GM12878 (cell line): Measurements from ENCODE around the gene MEG3. TPM values are rescaled to one million over a fixed set of nuclear protein-coding genes. Genes with fewer than 3 reads are reported as not detected.

Source experiments
- ATAC-seq: fragments of 200-7000 bp; cut with Tn5 transposase; 3 replicates; pipeline ENCODE4 v1.9.1; 2020; ENCODE audit warnings: mild to moderate bottlenecking, moderate library complexity
- BruUV-seq: library from RNA; stranded (reverse); fragments of 400-500 nt; replicated peaks from 2 replicates; lab custom pipeline; 2021; lab: Mats Ljungman, UMichigan
- CTCF ChIA-PET: fragments of 300-600 bp; sonication (Branson Sonifier 250); formaldehyde crosslinking; extraction: SDS; loops from one replicate; lab custom pipeline; 2021; ENCODE audit warnings: inconsistent platforms; lab: Yijun Ruan, JAX
- POLR2A ChIA-PET: fragments of 350-600 bp; formaldehyde crosslinking; extraction: SDS; loops from one replicate; lab custom pipeline; 2021; ENCODE audit warnings: inconsistent platforms; lab: Charles Lee
- RAD21 ChIA-PET: fragments of 300-600 bp; sonication (Branson Sonifier 250); formaldehyde crosslinking; loops from one replicate; lab custom pipeline; 2023; ENCODE audit warnings: antibody characterized with exemption; ENCODE audit not compliant: unreplicated experiment; lab: Charles Lee
- SMC1A ChIA-PET: fragments of 300-600 bp; sonication (Branson Sonifier 250); formaldehyde crosslinking; loops from one replicate; lab custom pipeline; 2023; ENCODE audit not compliant: unreplicated experiment, uncharacterized antibody; lab: Charles Lee
- DNase-seq: peaks from one replicate; pipeline ENCODE4 v3.0.0-alpha.2; 2011; ENCODE audit warnings: low read depth, low spot score
- FAIRE-seq: peaks from 3 replicates; lab custom pipeline; 2011; peaks lifted over from hg19 to GRCh38; lab: Jason Lieb, UNC
- H2AFZ ChIP-seq: 2 replicates; pipeline ENCODE4 v1.6.0; 2011; ENCODE audit warnings: low read depth, low read length, control low read depth; ENCODE audit not compliant: control insufficient read depth
- H3K27ac ChIP-seq: 2 replicates; pipeline ENCODE4 v1.5.1; 2011; ENCODE audit warnings: control low read depth; ENCODE audit not compliant: control insufficient read depth, insufficient read depth
- H3K27me3 ChIP-seq, 2 experiments: replicated peaks in 1 of 2; 2 replicates each; pipeline versions ENCODE4 v1.6.0 to v1.6.1; 2011; ENCODE audit warnings: low read length in 1 of 2; ENCODE audit not compliant: control insufficient read depth in 2 of 2, insufficient read depth in 2 of 2
- H3K36me3 ChIP-seq, 2 experiments: 2 replicates each; pipeline ENCODE4 v1.5.1; 2011; ENCODE audit warnings: low read length in 1 of 2; ENCODE audit not compliant: control insufficient read depth in 2 of 2, insufficient read depth in 2 of 2
- H3K4me1 ChIP-seq: 2 replicates; pipeline ENCODE4 v1.6.1; 2011; ENCODE audit warnings: mild to moderate bottlenecking, low read length, moderate library complexity, mixed read lengths; ENCODE audit not compliant: control insufficient read depth, insufficient read depth
- H3K4me2 ChIP-seq: 2 replicates; pipeline ENCODE4 v1.6.0; 2011; ENCODE audit warnings: control low read depth; ENCODE audit not compliant: control insufficient read depth, insufficient read depth
- H3K4me3 ChIP-seq: fragments of 200-600 bp; sonication (generic); 2 replicates; pipeline ENCODE4 v1.5.1; 2016
- H3K79me2 ChIP-seq: 2 replicates; pipeline ENCODE4 v1.6.0; 2011; ENCODE audit warnings: low read length; ENCODE audit not compliant: control insufficient read depth, insufficient read depth
- H3K9ac ChIP-seq: 2 replicates; pipeline ENCODE4 v1.8.0; 2011; ENCODE audit warnings: low read length, control low read depth, mixed read lengths; ENCODE audit not compliant: control insufficient read depth, insufficient read depth
- H3K9me3 ChIP-seq: replicated peaks from 3 replicates; pipeline ENCODE4 v1.5.1; 2011; ENCODE audit warnings: mild to moderate bottlenecking, low read length; ENCODE audit not compliant: control insufficient read depth, insufficient read depth
- H4K20me1 ChIP-seq: 2 replicates; pipeline ENCODE4 v1.6.0; 2011; ENCODE audit not compliant: control insufficient read depth, insufficient read depth
- ATF2 ChIP-seq: IDR thresholded peaks from 2 replicates; pipeline ENCODE4 v1.6.1; 2012; ENCODE audit warnings: low read length, inconsistent platforms
- ATF7 ChIP-seq: fragments of 450-650 bp; IDR thresholded peaks from 2 replicates; pipeline ENCODE4 v1.6.1; 2016; ENCODE audit warnings: low read depth, mild to moderate bottlenecking
- CBFB ChIP-seq: IDR thresholded peaks from 2 replicates; pipeline ENCODE4 v1.6.1; 2016; ENCODE audit warnings: antibody characterized with exemption, low read depth
- CHD1 ChIP-seq: IDR thresholded peaks from 2 replicates; pipeline ENCODE4 v1.6.1; 2012; ENCODE audit warnings: low read depth, low read length, improper control_type of control experiment
- ETV6 ChIP-seq, 2 experiments: fragments of 450-650 bp in 1 of 2; IDR thresholded peaks in 1 of 2; conservative IDR thresholded peaks in 1 of 2; 2 replicates each; pipeline ENCODE4 v1.6.1; 2014; ENCODE audit warnings: antibody characterized with exemption in 1 of 2, borderline replicate concordance in 1 of 2, low read depth in 1 of 2, mild to moderate bottlenecking in 1 of 2, moderate library complexity in 1 of 2
- LARP7 ChIP-seq: fragments of 450-650 bp; IDR thresholded peaks from 2 replicates; pipeline ENCODE4 v1.6.1; 2017; ENCODE audit warnings: mild to moderate bottlenecking
- MYB ChIP-seq: fragments of 150-350 bp; IDR thresholded peaks from 2 replicates; pipeline ENCODE4 v1.6.1; 2014; ENCODE audit warnings: mild to moderate bottlenecking, low read depth, low read length, borderline replicate concordance
- NFIC ChIP-seq: IDR thresholded peaks from 2 replicates; pipeline ENCODE4 v1.6.1; 2012; ENCODE audit warnings: low read depth, mild to moderate bottlenecking, inconsistent platforms, low read length, moderate library complexity
- NFYA ChIP-seq: IDR thresholded peaks from 2 replicates; pipeline ENCODE4 v1.6.1; 2011; ENCODE audit warnings: low read depth, mild to moderate bottlenecking, low read length, improper control_type of control experiment, borderline replicate concordance
- NR2F1 ChIP-seq: fragments of 450-650 bp; conservative IDR thresholded peaks from 2 replicates; pipeline ENCODE4 v1.6.1; 2017; ENCODE audit warnings: mild to moderate bottlenecking
- PML ChIP-seq: IDR thresholded peaks from 2 replicates; pipeline ENCODE4 v1.6.1; 2012; ENCODE audit warnings: low read length, inconsistent platforms
- SUZ12 ChIP-seq: fragments of 200-600 bp; sonication (generic); IDR thresholded peaks from one replicate; pipeline ENCODE4 v1.6.1; 2018; ENCODE audit warnings: antibody characterized with exemption, mild to moderate bottlenecking; ENCODE audit not compliant: unreplicated experiment
- TCF3 ChIP-seq: IDR thresholded peaks from 2 replicates; pipeline ENCODE4 v1.6.1; 2012; ENCODE audit warnings: low read depth, mild to moderate bottlenecking, low read length, borderline replicate concordance; ENCODE audit not compliant: insufficient read depth
- ZNF217 ChIP-seq: fragments of 450-650 bp; IDR thresholded peaks from 2 replicates; pipeline ENCODE4 v1.6.1; 2017; ENCODE audit warnings: antibody characterized with exemption, mild to moderate bottlenecking
- ZNF24 ChIP-seq: fragments of 450-650 bp; IDR thresholded peaks from 2 replicates; pipeline ENCODE4 v1.6.1; 2017; ENCODE audit warnings: antibody characterized with exemption, mild to moderate bottlenecking
- ZNF592 ChIP-seq: fragments of 450-650 bp; IDR thresholded peaks from 2 replicates; pipeline ENCODE4 v1.6.1; 2017; ENCODE audit warnings: mild to moderate bottlenecking, moderate library complexity
- WGBS: methylation state at CpG from one replicate; pipeline ENCODE4 v1.1.6; 2016; ENCODE audit warnings: low lambda C conversion rate; ENCODE audit not compliant: insufficient replicate concordance, insufficient coverage; ENCODE audit errors: missing lambda C conversion rate; 5-methylcytosine and 5-hydroxymethylcytosine counted together
- in situ Hi-C: fragments of 300-500 bp; cut with MboI; formaldehyde crosslinking; loops from 9 replicates; pipeline ENCODE4 v1.14.3; 2018; ENCODE audit warnings: mixed read lengths
- intact Hi-C: fragments of 100-400 bp; cut with micrococcal nuclease; formaldehyde crosslinking; loops from one replicate; pipeline ENCODE4 v1.14.2; 2022; ENCODE audit not compliant: unreplicated experiment
- polyA plus RNA-seq, 11 experiments: library from polyadenylated mRNA; depleted of rRNA in 4 of 11; unstranded in 6 of 11; stranded (reverse) in 5 of 11; fragments of >200 nt; fragmentation: Nextera tagmentation in 4 of 11; fragmentation: Illumina TruSeq in 1 of 11; extraction: Ambion mirVana in 4 of 11; extraction: Trizol in 1 of 11; gene quantifications; 1 replicate in 1 of 11; 2 replicates in 10 of 11; pipeline versions ENCODE4 v1.2.1 to v1.2.3, GENCODE V29; 2011 to 2016; ENCODE audit warnings: inconsistent platforms in 2 of 11, missing spikeins in 2 of 11, low read depth in 1 of 11
- total RNA-seq, 4 experiments: library from RNA; depleted of rRNA in 3 of 4; stranded (reverse); fragments of >200 nt in 3 of 4; fragmentation: Illumina TruSeq in 1 of 4; extraction: Trizol in 1 of 4; gene quantifications; 2 replicates each; pipeline versions ENCODE4 v1.2.1 to v1.2.3, GENCODE V29; 2013 to 2021
- TF ChIP-seq, protein P1 (sequence below): IDR thresholded peaks from 2 replicates; pipeline ENCODE4 v1.6.1; 2012; ENCODE audit warnings: mild to moderate bottlenecking, low read depth, low read length

The MEG3 gene
- total and polyA plus RNA-seq, 10 of the 15 experiments (the other 5 are each of a cell fraction or from before 2014, with no cell fraction given), result 0.03 to 2.9 (median 0.95) TPM; not detected in 7

DNA sequence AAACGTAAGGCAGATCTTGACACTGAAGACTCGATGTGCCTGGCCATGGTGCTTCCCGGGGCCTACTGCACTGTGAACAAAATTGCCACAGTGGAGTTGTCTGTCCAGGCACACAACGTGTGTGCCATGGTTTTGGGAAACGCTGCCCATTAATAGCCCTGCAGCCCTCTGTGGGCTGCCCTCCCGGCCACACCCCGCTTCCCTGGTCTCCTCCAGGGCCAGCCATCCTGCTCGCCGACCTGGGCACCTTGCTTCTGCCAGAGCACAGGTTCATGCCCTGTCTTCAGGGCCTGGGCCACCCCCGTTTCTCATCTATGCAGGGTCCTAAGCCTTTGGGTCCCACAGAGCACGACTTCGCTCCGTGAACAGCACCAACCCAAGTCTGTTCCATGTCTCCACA is 18.9 kb downstream of the MEG3 start (continued):
- TF ChIP-seq, protein P1, sequence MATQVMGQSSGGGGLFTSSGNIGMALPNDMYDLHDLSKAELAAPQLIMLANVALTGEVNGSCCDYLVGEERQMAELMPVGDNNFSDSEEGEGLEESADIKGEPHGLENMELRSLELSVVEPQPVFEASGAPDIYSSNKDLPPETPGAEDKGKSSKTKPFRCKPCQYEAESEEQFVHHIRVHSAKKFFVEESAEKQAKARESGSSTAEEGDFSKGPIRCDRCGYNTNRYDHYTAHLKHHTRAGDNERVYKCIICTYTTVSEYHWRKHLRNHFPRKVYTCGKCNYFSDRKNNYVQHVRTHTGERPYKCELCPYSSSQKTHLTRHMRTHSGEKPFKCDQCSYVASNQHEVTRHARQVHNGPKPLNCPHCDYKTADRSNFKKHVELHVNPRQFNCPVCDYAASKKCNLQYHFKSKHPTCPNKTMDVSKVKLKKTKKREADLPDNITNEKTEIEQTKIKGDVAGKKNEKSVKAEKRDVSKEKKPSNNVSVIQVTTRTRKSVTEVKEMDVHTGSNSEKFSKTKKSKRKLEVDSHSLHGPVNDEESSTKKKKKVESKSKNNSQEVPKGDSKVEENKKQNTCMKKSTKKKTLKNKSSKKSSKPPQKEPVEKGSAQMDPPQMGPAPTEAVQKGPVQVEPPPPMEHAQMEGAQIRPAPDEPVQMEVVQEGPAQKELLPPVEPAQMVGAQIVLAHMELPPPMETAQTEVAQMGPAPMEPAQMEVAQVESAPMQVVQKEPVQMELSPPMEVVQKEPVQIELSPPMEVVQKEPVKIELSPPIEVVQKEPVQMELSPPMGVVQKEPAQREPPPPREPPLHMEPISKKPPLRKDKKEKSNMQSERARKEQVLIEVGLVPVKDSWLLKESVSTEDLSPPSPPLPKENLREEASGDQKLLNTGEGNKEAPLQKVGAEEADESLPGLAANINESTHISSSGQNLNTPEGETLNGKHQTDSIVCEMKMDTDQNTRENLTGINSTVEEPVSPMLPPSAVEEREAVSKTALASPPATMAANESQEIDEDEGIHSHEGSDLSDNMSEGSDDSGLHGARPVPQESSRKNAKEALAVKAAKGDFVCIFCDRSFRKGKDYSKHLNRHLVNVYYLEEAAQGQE, result no peak
- no peak for TF ChIP-seq NR2F1
- TF ChIP-seq NFYA, result no peak
- TF ChIP-seq LARP7, result no peak
- no peak for TF ChIP-seq ATF7
- no peak for TF ChIP-seq ZNF24
- no peak for TF ChIP-seq SUZ12
- no peak for TF ChIP-seq NFIC
- TF ChIP-seq ATF2, result no peak
- TF ChIP-seq CBFB, result no peak

GRCh38 chr14:100845341-100845740 is 19.4 kb downstream of the MEG3 start:
- Histone ChIP-seq H3K4me1 (no peaks in the 10 kb centered on the region), H3K9me3 (no peaks in the 10 kb centered on the region), H3K27ac (no peak overlapping the region), H3K4me3 (no peak overlapping the region), H4K20me1 (no peaks in the 10 kb centered on the region), H2AFZ (no peak overlapping the region), H3K79me2 (no peaks in the 10 kb centered on the region), H3K36me3 (no peaks in the 10 kb centered on the region), H3K4me2 (no peak overlapping the region), H3K27me3 (no peaks in the 10 kb centered on the region), H3K9ac (no peak overlapping the region)
- no TSS peak for BruUV-seq
- 45% methylated on average over 17 of the region's 17 CpGs for WGBS
- intact Hi-C loops (no loop called here), in situ Hi-C loops (no loop called here)
- POLR2A ChIA-PET, result no interaction called here
- ATAC-seq, result no peak
- DNase-seq, result no peak
- RAD21 ChIA-PET, result no interaction called here
- CTCF ChIA-PET, result no interaction called here
- SMC1A ChIA-PET, result no interaction called here
- FAIRE-seq, result no peak
- TF ChIP-seq CHD1, result no peak
- TF ChIP-seq PML, result no peak
- no peak for TF ChIP-seq ZNF592
- TF ChIP-seq ETV6 (conservative IDR thresholded peaks at IDR 0.05 in 1 of 2, IDR thresholded peaks at IDR 0.05 in 1 of 2; ENCODE audit: borderline replicate concordance in 1 of 2, low read depth in 1 of 2), result no peak
- TF ChIP-seq MYB, result no peak
- TF ChIP-seq TCF3, result no peak
- no peak for TF ChIP-seq ZNF217
